Erythroblast (primary cell): ENCODE data around the gene CDH13.

Source experiments
- GATA1 ChIP-seq: IDR thresholded peaks from 2 replicates; pipeline ENCODE4 v1.6.1; 2011; ENCODE audit warnings: low read depth, mild to moderate bottlenecking, control low read depth, low read length, moderate library complexity
- POLR2A ChIP-seq: IDR thresholded peaks from 2 replicates; pipeline ENCODE4 v1.6.1; 2011; ENCODE audit warnings: mild to moderate bottlenecking, low read length

DNA sequence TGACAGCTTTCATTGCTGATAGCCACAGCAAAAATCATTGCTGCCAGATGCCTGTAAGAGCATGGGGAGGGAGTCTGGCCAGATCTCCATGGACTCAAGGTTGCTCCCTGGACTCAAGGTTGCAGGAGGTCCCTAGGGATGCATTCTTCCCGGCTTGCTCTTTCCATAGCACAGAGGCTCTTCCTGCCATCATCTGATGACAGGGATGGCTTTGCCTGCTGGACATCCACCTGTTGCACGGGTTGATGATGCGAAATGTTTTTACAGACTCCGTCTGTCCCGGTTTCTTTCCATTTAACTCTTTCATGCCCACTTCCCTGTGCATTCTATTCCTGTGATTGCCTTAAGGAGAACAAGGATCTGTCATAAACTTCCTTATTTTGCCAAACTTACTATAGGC is 1065.5 kb downstream of the CDH13 start:
- TF ChIP-seq POLR2A (no peak), GATA1 (no peak)
